ENCODE data around the gene PARP11.

GRCh38 chr12:3892631-3893030 is 19.4 kb upstream of the PARP11 start:
- TF ChIP-seq CTCF (IDR thresholded peaks at IDR 0.05) (no peak), POLR2A (IDR thresholded peaks at IDR 0.05) (no peak)
